NOMO-1 (cell line): ENCODE measurements around the gene ALMS1.

Experiments used
- DNase-seq, 2 experiments: peaks; one replicate each; lab custom pipeline; 2025; ENCODE audit not compliant: unreplicated experiment in 2 of 2; lab: John Stamatoyannopoulos, UW

ALMS1 gene

GRCh38 chr2:73654175-73654574 lies 268.5 kb downstream of the ALMS1 start:
- DNase-seq: no peak
